Esophagus squamous epithelium (tissue), 5 donors: Measurements from ENCODE around the gene PLCB3. TPM values are rescaled to one million over a fixed set of nuclear protein-coding genes. Genes with fewer than 3 reads are reported as not detected.
"Not testable (repeated sequence)": the region's sequence is repeated elsewhere in the genome, so short reads cannot be mapped to it uniquely, and the experiment has no call there.

Experiments used
- DNase-seq: peaks from one replicate; lab custom pipeline; 2025; lab: John Stamatoyannopoulos, UW
- H3K27ac ChIP-seq, 4 donors: fragments of 200-600 bp; sonication (generic); one replicate each; pipeline ENCODE4 v1.5.1; 2016 to 2019; ENCODE audit warnings: mild to moderate bottlenecking in 1 of 4
- H3K27me3 ChIP-seq, 4 donors: fragments of 200-600 bp; sonication (generic); 1 replicate in 3 of 4; 2 replicates in 1 of 4; pipeline versions ENCODE4 v1.5.1 to v1.6.0; 2017 to 2021; ENCODE audit warnings: antibody characterized with exemption in 1 of 4
- H3K36me3 ChIP-seq, 3 donors: fragments of 200-600 bp; sonication (generic); one replicate each; pipeline ENCODE4 v1.5.1; 2016 to 2019
- H3K4me1 ChIP-seq, 3 donors: fragments of 200-600 bp; sonication (generic); one replicate each; pipeline ENCODE4 v1.5.1; 2017 to 2019
- H3K4me3 ChIP-seq, 4 donors: fragments of 200-600 bp; sonication (generic); 1 replicate in 3 of 4; 2 replicates in 1 of 4; pipeline ENCODE4 v1.5.1; 2016 to 2019; ENCODE audit warnings: mild to moderate bottlenecking in 2 of 4, moderate library complexity in 1 of 4
- H3K9me3 ChIP-seq, 3 donors: fragments of 200-600 bp; sonication (generic); one replicate each; pipeline ENCODE4 v1.5.1; 2016 to 2019
- POLR2A ChIP-seq, 4 donors: fragments of 450-650 bp; IDR thresholded peaks; one replicate each; pipeline ENCODE4 v1.6.1; 2017; ENCODE audit warnings: antibody characterized with exemption in 4 of 4, mild to moderate bottlenecking in 4 of 4, moderate library complexity in 3 of 4
- WGBS, 2 donors: methylation state at CpG; one replicate each; pipeline ENCODE4 v1.1.5; 2018; 5-methylcytosine and 5-hydroxymethylcytosine counted together
- intact Hi-C: fragments of 100-400 bp; cut with DNase I; formaldehyde crosslinking; loops from one replicate; pipeline ENCODE4 v1.15.0; 2022
- total RNA-seq, 4 donors: library from RNA; depleted of rRNA; stranded (reverse); fragments of >200 nt; gene quantifications; one replicate each; pipeline ENCODE4 v1.1.0, GENCODE V29; 2016
- TF ChIP-seq, protein P1 (sequence below), 6 experiments: fragments of 450-650 bp in 4 of 6; fragments of 200-600 bp in 2 of 6; sonication (generic) in 2 of 6; IDR thresholded peaks; one replicate each; pipeline ENCODE4 v1.5.1; 2016 to 2019; ENCODE audit warnings: antibody characterized with exemption in 6 of 6, mild to moderate bottlenecking in 4 of 6, moderate library complexity in 4 of 6
- donor health status: DM: yes; HTN: yes; CAD: no.

Gene PLCB3
- total RNA-seq, 4 donors from 2014 or later: 29.8 to 54.5 (median 42.4) TPM

DNA sequence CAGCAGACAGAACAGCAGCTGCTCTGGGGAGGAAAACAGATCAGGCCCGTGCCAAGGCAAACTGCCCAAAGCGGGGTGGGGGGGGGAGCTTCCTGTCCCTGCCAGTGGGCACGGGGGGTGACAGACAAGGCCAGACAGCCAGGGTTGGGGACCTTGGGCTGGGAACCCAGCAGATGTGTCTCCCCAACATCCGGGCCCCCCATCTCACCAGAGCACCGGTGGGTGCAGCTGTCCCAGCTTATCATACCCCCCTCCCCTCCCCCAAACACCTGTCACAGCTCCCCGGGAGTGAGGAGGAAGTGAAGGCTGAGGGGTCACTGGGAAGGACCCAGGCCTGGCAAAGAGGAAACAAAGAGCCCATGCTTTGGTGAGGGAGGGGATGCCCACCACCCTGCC is 5.9 kb upstream of the PLCB3 start:
- Histone ChIP-seq H3K9me3 (no peaks in the 10 kb centered on the region), H3K4me3 (peak overlapping the region; percentile 46 to 88 (median 83)), H3K27me3 (no peaks in the 10 kb centered on the region), H3K36me3 (peaks cover 0 to 26% (median 0%) of the 10 kb centered on the region in 3 donors), H3K4me1 (peaks cover 43 to 73% (median 54%) of the 10 kb centered on the region in 3 donors), H3K27ac (peak overlapping the region; percentile 89 to 100 (median 92))
- no peak for DNase-seq
- intact Hi-C loops: no loop called here
- whole genome bisulfite sequencing, 2 donors: no CpG with 5 or more reads among the region's 6 CpGs
- TF ChIP-seq POLR2A (IDR thresholded peaks at IDR 0.05): no peak
- TF ChIP-seq, protein P1, sequence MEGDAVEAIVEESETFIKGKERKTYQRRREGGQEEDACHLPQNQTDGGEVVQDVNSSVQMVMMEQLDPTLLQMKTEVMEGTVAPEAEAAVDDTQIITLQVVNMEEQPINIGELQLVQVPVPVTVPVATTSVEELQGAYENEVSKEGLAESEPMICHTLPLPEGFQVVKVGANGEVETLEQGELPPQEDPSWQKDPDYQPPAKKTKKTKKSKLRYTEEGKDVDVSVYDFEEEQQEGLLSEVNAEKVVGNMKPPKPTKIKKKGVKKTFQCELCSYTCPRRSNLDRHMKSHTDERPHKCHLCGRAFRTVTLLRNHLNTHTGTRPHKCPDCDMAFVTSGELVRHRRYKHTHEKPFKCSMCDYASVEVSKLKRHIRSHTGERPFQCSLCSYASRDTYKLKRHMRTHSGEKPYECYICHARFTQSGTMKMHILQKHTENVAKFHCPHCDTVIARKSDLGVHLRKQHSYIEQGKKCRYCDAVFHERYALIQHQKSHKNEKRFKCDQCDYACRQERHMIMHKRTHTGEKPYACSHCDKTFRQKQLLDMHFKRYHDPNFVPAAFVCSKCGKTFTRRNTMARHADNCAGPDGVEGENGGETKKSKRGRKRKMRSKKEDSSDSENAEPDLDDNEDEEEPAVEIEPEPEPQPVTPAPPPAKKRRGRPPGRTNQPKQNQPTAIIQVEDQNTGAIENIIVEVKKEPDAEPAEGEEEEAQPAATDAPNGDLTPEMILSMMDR (IDR thresholded peaks at IDR 0.05): no peak

DNA sequence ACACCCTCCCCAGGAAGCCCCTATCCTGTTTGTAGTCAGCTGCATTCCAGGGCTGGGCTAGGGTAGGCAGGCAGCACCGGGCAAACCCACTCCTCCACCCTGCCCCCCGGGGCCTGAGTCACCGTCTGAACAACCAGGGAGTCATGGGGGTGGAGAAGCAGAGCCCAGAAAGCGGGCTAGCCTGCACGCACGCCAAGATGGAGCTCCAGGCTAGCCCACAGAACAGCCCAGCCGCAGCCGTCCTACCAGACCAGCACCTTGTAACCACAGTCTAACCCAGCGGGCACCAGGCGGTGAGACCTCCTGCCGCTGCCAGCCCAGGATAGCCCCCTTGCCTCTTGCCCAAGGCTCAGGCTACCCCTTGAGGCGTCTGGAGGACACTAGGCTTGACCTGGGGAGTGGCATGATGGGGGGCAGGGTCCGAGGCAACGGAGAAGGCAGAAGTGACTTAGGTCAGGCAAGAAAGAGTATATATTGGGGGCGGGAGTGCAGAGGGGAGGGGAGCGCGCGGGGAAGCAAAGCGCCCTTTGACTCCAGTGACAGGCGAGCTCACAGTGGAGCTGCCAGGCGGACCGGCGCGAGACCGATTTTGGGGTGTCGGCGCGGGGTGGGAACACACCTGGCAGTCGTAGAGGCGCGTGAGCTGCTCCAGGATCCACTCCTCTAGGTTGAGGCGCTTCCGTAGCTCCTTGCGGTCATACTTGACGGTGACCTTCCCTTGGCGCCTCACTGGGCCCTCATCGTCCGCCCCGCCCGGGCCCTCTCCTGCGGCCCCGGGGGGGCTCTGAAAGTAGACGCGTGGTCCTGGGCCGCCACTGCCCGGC is 5.3 kb upstream of the PLCB3 start:
- Histone ChIP-seq H3K4me3 (peak overlapping the region; percentile 46 to 88 (median 83)), H3K27me3 (no peaks in the 10 kb centered on the region), H3K27ac (peak overlapping the region; percentile 89 to 100 (median 92)), H3K4me1 (peaks cover 46 to 75% (median 57%) of the 10 kb centered on the region in 3 donors), H3K36me3 (peaks cover 0 to 26% (median 0%) of the 10 kb centered on the region in 3 donors), H3K9me3 (no peaks in the 10 kb centered on the region)
- intact Hi-C loops: no loop called here
- no peak for DNase-seq
- peak in 2 of 4 donors; percentile 37 to 53 for TF ChIP-seq POLR2A (IDR thresholded peaks at IDR 0.05)
- TF ChIP-seq, protein P1 (IDR thresholded peaks at IDR 0.05): no peak
- WGBS, 2 donors: 0 to 4% methylated on average over 17 to 27 of the region's 46 CpGs

DNA sequence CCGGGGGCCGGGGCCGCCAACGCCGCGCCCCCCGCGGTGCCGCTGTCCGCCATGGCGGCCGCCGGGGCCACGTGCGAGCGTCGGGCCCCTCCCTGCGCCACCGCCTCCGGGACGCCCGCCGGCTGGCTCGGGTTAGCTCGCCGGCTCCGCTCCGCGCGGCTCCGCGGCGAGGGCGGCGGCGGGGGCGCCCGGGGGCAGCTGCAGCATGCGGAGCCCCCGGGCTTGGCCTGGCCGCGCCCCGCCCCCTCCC is 4.8 kb upstream of the PLCB3 start:
- H3K9me3 ChIP-seq, DNase-seq, intact Hi-C loops, H3K27me3 ChIP-seq: not testable (repeated sequence)
- no CpG with 5 or more reads among the region's 43 CpGs for WGBS, 2 donors
- Histone ChIP-seq H3K36me3 (peaks cover 0 to 26% (median 0%) of the 10 kb centered on the region in 3 donors), H3K4me3 (peak overlapping the region; percentile 46 to 88 (median 83)), H3K27ac (peak overlapping the region; percentile 89 to 100 (median 92)), H3K4me1 (peaks cover 46 to 78% (median 59%) of the 10 kb centered on the region in 3 donors)

DNA sequence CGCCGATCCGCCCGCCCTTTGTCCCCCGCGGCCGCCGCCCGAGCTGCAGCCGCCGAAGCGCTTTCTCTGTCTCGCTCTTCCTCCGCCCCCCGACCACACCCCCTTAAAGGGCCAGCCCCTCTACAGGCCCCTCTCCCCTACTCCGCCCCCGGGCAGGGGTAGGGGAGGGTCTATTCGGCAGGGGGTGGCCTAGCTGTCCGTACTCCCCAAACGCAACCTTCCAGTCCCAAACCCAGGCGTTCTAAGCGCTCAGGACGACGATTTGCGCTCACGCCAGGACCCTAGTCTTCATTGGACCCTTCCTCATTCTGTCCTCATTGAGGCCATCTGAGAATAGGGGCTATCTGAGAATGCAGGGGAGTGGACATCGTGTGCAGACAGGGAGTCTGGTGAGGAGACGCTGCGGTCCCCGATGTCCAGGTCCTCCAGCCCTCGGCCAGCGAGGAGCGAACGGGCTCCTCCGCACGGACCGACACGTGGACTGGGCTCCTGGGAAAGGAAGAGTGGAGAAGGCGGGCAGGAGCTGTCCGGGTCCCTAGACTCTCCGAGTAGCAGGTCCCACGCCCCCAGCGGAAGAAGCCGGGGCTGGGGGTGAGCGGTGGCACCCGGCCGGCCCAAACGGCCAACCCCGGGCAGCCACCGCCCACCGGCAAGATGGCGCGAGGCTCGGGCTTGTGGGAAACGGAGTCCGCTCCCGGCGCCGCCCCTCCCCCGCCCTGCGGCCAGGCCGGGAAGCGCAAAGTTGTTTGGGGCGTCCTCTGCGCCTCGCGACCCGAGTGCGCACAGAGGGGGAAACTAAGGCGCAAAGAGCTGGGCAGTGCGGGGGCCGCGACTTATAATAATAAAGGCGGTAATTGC is 4.2 kb upstream of the PLCB3 start, which contains the start of gene PPP1R14B:
Gene PPP1R14B (minus strand): TSS at position 73 of the 858 bp plus-strand sequence. CDS start 270 bp downstream, outside the sequence.
- intact Hi-C loops: no loop called here
- DNase-seq: peak; percentile 43
- TF ChIP-seq, protein P1 (IDR thresholded peaks at IDR 0.05): peak in 4 of 6 experiments; percentile 17 to 35 (median 28)
- TF ChIP-seq POLR2A (IDR thresholded peaks at IDR 0.05): peak in 1 of 4 donors; percentile 51
- Histone ChIP-seq H3K9me3 (no peaks in the 10 kb centered on the region), H3K4me3 (peak within 1 kb of the TSS; percentile 46 to 88 (median 83)), H3K27me3 (no peaks in the 10 kb centered on the region), H3K36me3 (peaks cover 0 to 26% (median 0%) of the 10 kb centered on the region in 3 donors), H3K27ac (peak within 1 kb of the TSS; percentile 89 to 100 (median 92)), H3K4me1 (peaks cover 46 to 79% (median 58%) of the 10 kb centered on the region in 3 donors)
- 0 to 1% methylated on average over 13 to 29 of the region's 74 CpGs for WGBS, 2 donors

DNA sequence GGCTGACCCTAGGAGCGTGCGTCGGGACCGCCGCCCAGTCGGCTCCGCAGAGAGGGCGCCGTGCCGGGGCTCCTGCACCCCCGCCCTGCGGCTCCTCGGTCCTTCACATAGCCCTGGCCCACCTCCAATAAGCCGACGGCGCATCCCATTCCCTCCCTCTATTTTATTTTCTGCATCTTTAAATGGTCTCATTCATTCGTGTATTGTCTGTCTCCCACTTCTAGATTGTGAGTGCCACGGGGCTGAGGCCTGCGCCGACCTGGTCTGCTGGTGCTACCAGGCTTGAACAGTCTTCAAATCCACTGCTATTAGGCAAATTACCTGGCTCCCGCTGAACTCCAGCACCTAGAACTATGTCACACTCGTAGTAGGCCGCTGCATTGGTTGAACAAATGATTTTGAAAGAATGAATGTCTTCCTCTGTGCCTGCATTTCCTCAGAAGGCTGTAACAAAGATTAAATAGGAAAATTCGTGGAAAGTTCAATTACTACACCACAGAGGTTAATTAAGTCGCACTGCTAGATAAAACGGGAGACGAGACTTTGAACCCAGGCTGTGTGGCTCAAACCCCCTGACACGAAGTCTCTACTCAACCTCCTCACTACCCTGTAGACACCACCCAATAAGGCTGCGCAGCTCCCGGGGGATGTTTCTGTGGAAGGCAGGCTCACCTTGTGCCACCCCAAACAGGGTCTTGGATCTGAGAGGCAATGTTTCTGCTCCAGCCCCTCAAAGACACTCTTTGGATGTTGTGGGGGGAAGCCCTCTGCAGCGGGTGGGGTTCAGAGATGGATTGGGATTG is 3.4 kb upstream of the PLCB3 start:
- no peak for DNase-seq
- Histone ChIP-seq H3K4me1 (peaks cover 46 to 79% (median 58%) of the 10 kb centered on the region in 3 donors), H3K27ac (peak overlapping the region; percentile 89 to 96 (median 92)), H3K9me3 (no peaks in the 10 kb centered on the region), H3K4me3 (peak overlapping the region; percentile 44 to 88 (median 83)), H3K36me3 (peaks cover 0 to 21% (median 0%) of the 10 kb centered on the region in 3 donors), H3K27me3 (no peaks in the 10 kb centered on the region)
- intact Hi-C loops: no loop called here
- 31 to 33% methylated on average over 29 to 30 of the region's 31 CpGs for WGBS, 2 donors
- no peak for TF ChIP-seq POLR2A (IDR thresholded peaks at IDR 0.05)
- TF ChIP-seq, protein P1 (IDR thresholded peaks at IDR 0.05): no peak
